GM18907 (cell line): ENCODE measurements around the gene CEMIP2.

Experiments
- ATAC-seq: cut with Tn5 transposase; IDR thresholded peaks from one replicate; pipeline ENCODE4 v1.9.1; 2021; ENCODE audit warnings: mild to moderate bottlenecking, moderate library complexity; ENCODE audit not compliant: unreplicated experiment

The CEMIP2 gene

DNA sequence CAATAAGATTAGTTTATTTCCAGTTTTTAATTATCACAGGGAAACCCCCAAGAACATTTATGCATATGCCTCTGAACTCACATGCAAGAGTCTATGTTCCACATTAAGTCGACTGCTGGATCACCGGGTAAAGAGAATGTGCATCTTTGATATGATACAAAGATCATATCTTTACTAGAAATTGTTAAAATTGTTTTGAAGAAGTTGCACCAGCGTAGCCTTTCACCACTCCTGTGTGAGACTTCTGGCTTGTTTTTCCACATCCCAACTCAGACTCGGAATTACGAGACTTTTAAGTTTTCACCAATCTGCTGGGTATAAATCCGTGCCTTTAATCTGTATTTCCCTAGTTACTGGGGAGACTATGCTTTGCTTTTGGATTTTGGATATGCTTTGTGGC lies 113.2 kb downstream of the CEMIP2 start:
- no peak for ATAC-seq

DNA sequence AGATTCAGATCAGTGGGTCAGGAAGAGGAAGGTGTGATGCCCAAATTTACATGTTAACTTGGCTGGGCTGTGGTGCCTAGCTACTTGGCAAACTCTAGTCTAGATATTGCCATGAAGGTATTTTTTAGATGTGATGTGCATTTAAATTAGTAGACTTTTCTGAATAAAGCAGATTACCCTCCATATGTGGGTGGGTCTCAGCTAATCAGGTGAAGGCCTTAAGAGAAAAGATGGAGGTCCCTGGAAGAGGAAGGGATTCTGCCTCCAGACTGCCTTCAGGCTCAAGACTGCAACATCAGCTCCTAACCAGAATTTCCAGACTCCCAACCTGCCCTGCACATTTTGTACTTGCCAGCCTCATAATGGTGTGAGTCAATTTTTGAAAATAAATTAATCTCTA lies 115.8 kb downstream of the CEMIP2 start:
- no peak for ATAC-seq

DNA sequence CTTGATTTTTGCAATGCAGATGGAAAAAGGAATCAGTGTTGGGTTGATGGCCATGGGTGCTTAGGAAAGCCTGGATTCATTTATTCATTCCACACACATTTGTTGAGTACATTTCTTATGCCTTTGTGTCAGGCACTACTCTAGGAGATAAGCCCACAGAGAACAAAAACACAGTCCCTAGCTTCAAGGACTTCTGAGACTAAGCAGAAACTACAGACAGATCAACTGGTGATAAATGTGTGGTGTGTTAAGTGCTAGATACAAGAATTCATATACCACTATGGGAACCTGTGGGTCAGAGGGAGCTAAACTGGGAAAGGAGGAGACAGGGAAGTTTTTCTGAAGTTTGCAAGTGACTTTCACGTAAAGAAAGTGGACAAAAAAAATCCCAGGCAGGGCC lies 119.9 kb downstream of the CEMIP2 start:
- no peak for ATAC-seq

GRCh38 chr9:71647094-71647591 lies 121.2 kb downstream of the CEMIP2 start:
- ATAC-seq, result peak; percentile 86

- ATAC-seq, result no peak
These were observed 122.2 kb downstream of the CEMIP2 start for GRCh38 chr9:71646131-71646530.

- no peak for ATAC-seq
These were observed 123.4 kb downstream of the CEMIP2 start for GRCh38 chr9:71644819-71645362.

GRCh38 chr9:71643330-71643729 lies 125.0 kb downstream of the CEMIP2 start:
- ATAC-seq, result no peak

DNA sequence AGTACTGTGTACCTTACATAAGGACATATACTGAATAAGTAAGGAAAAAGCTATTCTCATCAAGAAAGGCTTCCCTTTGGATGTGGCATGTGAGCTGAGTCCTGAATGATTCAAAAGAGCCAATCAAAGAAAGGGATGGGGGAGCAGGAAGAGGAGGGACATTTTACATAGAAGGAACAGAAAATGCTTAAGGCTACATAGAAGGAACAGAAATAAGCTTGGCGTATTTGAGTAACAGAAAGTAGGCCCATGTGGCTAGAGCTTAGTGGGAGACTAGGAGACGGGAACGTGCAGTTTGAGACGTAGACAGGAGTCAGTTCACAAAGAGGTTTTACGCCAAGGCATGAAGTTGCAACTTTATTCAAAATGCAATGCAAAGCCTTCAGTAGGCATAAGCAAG lies 126.3 kb downstream of the CEMIP2 start:
- no peak for ATAC-seq

- ATAC-seq, result no peak
These were observed 129.7 kb downstream of the CEMIP2 start for GRCh38 chr9:71638627-71639026.

GRCh38 chr9:71637926-71638325 lies 130.4 kb downstream of the CEMIP2 start:
- no peak for ATAC-seq

DNA sequence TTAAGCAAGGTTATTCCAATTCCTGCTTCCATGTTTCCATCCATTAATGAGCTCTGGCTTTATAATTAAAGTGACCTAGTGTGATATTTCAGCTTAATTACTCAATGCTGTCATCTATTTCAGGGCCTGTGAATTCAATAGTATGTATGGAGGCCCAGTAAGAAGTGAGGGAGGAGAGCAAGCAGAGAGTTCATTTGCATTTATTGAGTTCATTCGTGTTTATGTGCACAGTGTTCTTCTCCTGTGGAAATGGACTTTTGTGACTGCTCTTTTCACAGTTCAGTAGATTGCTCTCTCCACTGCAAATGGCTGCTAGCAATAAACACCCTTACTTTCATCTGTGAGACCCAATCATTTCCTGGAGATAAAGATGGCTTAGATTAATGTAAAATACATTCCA lies 130.9 kb downstream of the CEMIP2 start:
- ATAC-seq, result no peak

- no peak for ATAC-seq
These were observed 132.0 kb downstream of the CEMIP2 start for GRCh38 chr9:71636143-71636839.

GRCh38 chr9:71634752-71635151 lies 133.6 kb downstream of the CEMIP2 start:
- ATAC-seq, result no peak
